K562 (cell line): Measurements from ENCODE around the gene ZNF480. TPM values are rescaled to one million over a fixed set of nuclear protein-coding genes. Genes with fewer than 3 reads are reported as not detected.

Experiments
- ATAC-seq: fragments of 200-7000 bp; cut with Tn5 transposase; 3 replicates; pipeline ENCODE4 v1.9.1; 2020; ENCODE audit warnings: moderate library complexity
- BruUV-seq: library from RNA; stranded (reverse); fragments of 400-500 nt; replicated peaks from 2 replicates; lab custom pipeline; 2021; lab: Mats Ljungman, UMichigan
- CTCF ChIA-PET: fragments of 300-600 bp; formaldehyde crosslinking; extraction: SDS; loops from one replicate; lab custom pipeline; 2021; ENCODE audit warnings: low intra/inter-chr PET ratio; lab: Yijun Ruan, JAX
- POLR2A ChIA-PET: fragments of 300-600, 350-650 bp; sonication (Branson Sonifier 250); formaldehyde crosslinking; extraction: SDS; loops from one replicate; lab custom pipeline; 2021; ENCODE audit warnings: antibody characterized with exemption, inconsistent platforms; lab: Yijun Ruan, JAX
- DNase-seq, 4 experiments: peaks; one replicate each; pipeline versions ENCODE4 v3.0.0 to v3.0.0-alpha.2; 2011 to 2018; ENCODE audit warnings: low spot score in 3 of 4, mixed read lengths in 3 of 4; ENCODE audit errors: extremely low read depth in 1 of 4
- FAIRE-seq: peaks from 2 replicates; lab custom pipeline; 2011; peaks lifted over from hg19 to GRCh38; lab: Jason Lieb, UNC
- H2AFZ ChIP-seq: 2 replicates; pipeline ENCODE4 v1.6.0; 2011; ENCODE audit warnings: low read depth, low read length, control low read depth, inconsistent platforms
- H3K27ac ChIP-seq: fragments of 200-600 bp; 3 replicates; pipeline ENCODE4 v1.8.0; 2011; ENCODE audit warnings: low read depth, mild to moderate bottlenecking, control low read depth, inconsistent platforms, low read length, moderate library complexity, mixed read lengths; ENCODE audit errors: extremely low read depth
- H3K27me3 ChIP-seq, 2 experiments: fragments of 300-600 bp in 1 of 2; 2 replicates in 1 of 2; 3 replicates in 1 of 2; pipeline versions ENCODE4 v1.6.0 to v1.8.0; 2011; ENCODE audit warnings: inconsistent platforms in 2 of 2, low read length in 2 of 2, mild to moderate bottlenecking in 1 of 2, mixed read lengths in 1 of 2, moderate library complexity in 1 of 2; ENCODE audit not compliant: control insufficient read depth in 2 of 2, insufficient read depth in 2 of 2
- H3K36me3 ChIP-seq: fragments of 300-600 bp; 3 replicates; pipeline ENCODE4 v1.8.0; 2011; ENCODE audit warnings: mild to moderate bottlenecking, low read length, inconsistent platforms; ENCODE audit not compliant: control insufficient read depth, insufficient read depth
- H3K4me1 ChIP-seq, 2 experiments: fragments of 200-600 bp in 1 of 2; replicated peaks in 1 of 2; 2 replicates in 1 of 2; 3 replicates in 1 of 2; pipeline versions ENCODE4 v1.5.1 to v1.8.0; 2011; ENCODE audit warnings: inconsistent platforms in 2 of 2, low read length in 2 of 2, mild to moderate bottlenecking in 1 of 2, mixed read lengths in 1 of 2, moderate library complexity in 1 of 2; ENCODE audit not compliant: control insufficient read depth in 2 of 2, insufficient read depth in 2 of 2
- H3K4me2 ChIP-seq: 2 replicates; pipeline ENCODE4 v1.6.1; 2011; ENCODE audit warnings: low read length, control low read depth, inconsistent platforms, mixed read lengths; ENCODE audit not compliant: insufficient read depth
- H3K4me3 ChIP-seq: fragments of 200-600 bp; sonication (generic), shearing (Covaris generic); 2 replicates; pipeline ENCODE4 v1.5.1; 2016; ENCODE audit warnings: control low read depth, inconsistent platforms
- H3K79me2 ChIP-seq: fragments of 200-600 bp; 3 replicates; pipeline ENCODE4 v1.8.0; 2011; ENCODE audit warnings: low read length, inconsistent platforms; ENCODE audit not compliant: control insufficient read depth, insufficient read depth
- H3K9ac ChIP-seq, 2 experiments: 2 replicates each; pipeline versions ENCODE4 v1.6.0 to v1.6.1; 2011; ENCODE audit warnings: low read depth in 2 of 2, low read length in 2 of 2, control low read depth in 1 of 2, inconsistent platforms in 1 of 2, mild to moderate bottlenecking in 1 of 2, mixed read lengths in 1 of 2; ENCODE audit not compliant: insufficient read depth in 1 of 2
- H3K9me1 ChIP-seq: one replicate; pipeline ENCODE4 v1.6.0; 2011; ENCODE audit warnings: inconsistent platforms, mild to moderate bottlenecking, low read length, moderate library complexity; ENCODE audit not compliant: control insufficient read depth, insufficient read depth
- H3K9me3 ChIP-seq: replicated peaks from 2 replicates; pipeline ENCODE4 v1.5.1; 2011; ENCODE audit warnings: low read depth, low read length, inconsistent platforms; ENCODE audit not compliant: control insufficient read depth, insufficient read depth
- H4K20me1 ChIP-seq: replicated peaks from 2 replicates; pipeline ENCODE4 v1.6.1; 2011; ENCODE audit warnings: low read length, inconsistent platforms, mixed read lengths; ENCODE audit not compliant: control insufficient read depth, insufficient read depth
- CXXC5 ChIP-seq: fragments of 250-450 bp; sonication (Bioruptor Pico); IDR thresholded peaks from 2 replicates; pipeline ENCODE4 v1.8.0; 2022; ENCODE audit warnings: inconsistent platforms, mild to moderate bottlenecking, moderate library complexity
- DACH1 ChIP-seq: fragments of 450-650 bp; IDR thresholded peaks from 2 replicates; pipeline ENCODE4 v1.6.1; 2018; ENCODE audit not compliant: partially characterized antibody
- HINFP ChIP-seq: fragments of 450-650 bp; conservative IDR thresholded peaks from 2 replicates; pipeline ENCODE4 v1.6.1; 2016; ENCODE audit warnings: missing genetic modification characterization, low read depth, mild to moderate bottlenecking, control low read depth, missing compliant biosample characterization
- JUND ChIP-seq, 2 experiments: IDR thresholded peaks; 2 replicates in 1 of 2; 3 replicates in 1 of 2; pipeline ENCODE4 v1.6.1; 2011; ENCODE audit warnings: borderline replicate concordance in 2 of 2, low read depth in 2 of 2, low read length in 2 of 2, improper control_type of control experiment in 1 of 2, missing biosample characterization in 1 of 2, missing genetic modification characterization in 1 of 2, missing genetic modification reagents in 1 of 2
- NBN ChIP-seq: fragments of 450-650 bp; IDR thresholded peaks from 2 replicates; pipeline ENCODE4 v1.6.1; 2016; ENCODE audit warnings: low read depth, mild to moderate bottlenecking
- NCOA2 ChIP-seq, 2 experiments: fragments of 450-650 bp; IDR thresholded peaks; 2 replicates each; pipeline ENCODE4 v1.6.1; 2018; ENCODE audit warnings: mild to moderate bottlenecking in 2 of 2, moderate library complexity in 1 of 2; ENCODE audit not compliant: partially characterized antibody in 2 of 2
- RBM22 ChIP-seq: fragments of 200-400 bp; formaldehyde crosslinking; IDR thresholded peaks from 2 replicates; pipeline ENCODE4 v1.6.1; 2018; ENCODE audit warnings: low read length, low read depth; ENCODE audit not compliant: poor library complexity, severe bottlenecking
- RUNX1 ChIP-seq: sonication (generic); IDR thresholded peaks from 2 replicates; pipeline ENCODE4 v1.6.1; 2016; ENCODE audit warnings: antibody characterized with exemption, low read depth
- SIN3A ChIP-seq, 2 experiments: fragments of 150-350 bp in 1 of 2; IDR thresholded peaks; 2 replicates each; pipeline ENCODE4 v1.6.1; 2011 to 2016; ENCODE audit warnings: borderline replicate concordance in 2 of 2, low read depth in 2 of 2, low read length in 2 of 2, mild to moderate bottlenecking in 2 of 2, moderate library complexity in 2 of 2; ENCODE audit not compliant: control insufficient read depth in 1 of 2
- TFAP4 ChIP-seq: sonication (generic); formaldehyde crosslinking; IDR thresholded peaks from 2 replicates; pipeline ENCODE4 v1.8.0; 2022; ENCODE audit warnings: missing genetic modification reagents, mild to moderate bottlenecking, moderate library complexity, borderline replicate concordance
- TSC22D4 ChIP-seq: fragments of 450-650 bp; IDR thresholded peaks from 2 replicates; pipeline ENCODE4 v1.6.1; 2016; ENCODE audit warnings: missing genetic modification characterization, missing biosample characterization, control low read depth
- YBX1 ChIP-seq: fragments of 450-650 bp; IDR thresholded peaks from 2 replicates; pipeline ENCODE4 v1.7.1; 2016; ENCODE audit warnings: mild to moderate bottlenecking
- WGBS: fragments of 100-300 bp; shearing (Covaris generic); methylation state at CpG from one replicate; pipeline ENCODE4 v1.1.6; 2016; ENCODE audit warnings: low coverage, mixed read lengths; ENCODE audit not compliant: insufficient coverage; ENCODE audit errors: missing lambda C conversion rate; 5-methylcytosine and 5-hydroxymethylcytosine counted together
- in situ Hi-C: fragments of 300-500 bp; cut with MboI; formaldehyde crosslinking; loops from 4 replicates; pipeline ENCODE4 v1.15.0; 2018; ENCODE audit warnings: inconsistent platforms, mixed read lengths
- intact Hi-C: fragments of 100-400 bp; cut with micrococcal nuclease; formaldehyde crosslinking; loops from 2 replicates; pipeline ENCODE4 v1.14.2; 2022
- polyA plus RNA-seq, 8 experiments: library from polyadenylated mRNA; depleted of rRNA in 4 of 8; stranded (reverse) in 5 of 8; unstranded in 3 of 8; fragments of >200 nt; fragmentation: Nextera tagmentation in 2 of 8; fragmentation: Illumina TruSeq in 1 of 8; extraction: Ambion mirVana in 2 of 8; extraction: Trizol in 1 of 8; gene quantifications; 2 replicates each; pipeline versions ENCODE4 v1.2.1 to v1.2.3, GENCODE V29; 2011 to 2014; ENCODE audit warnings: inconsistent platforms in 1 of 8, missing spikeins in 1 of 8
- total RNA-seq, 7 experiments: library from RNA; depleted of rRNA in 6 of 7; stranded (reverse); fragments of >200 nt in 6 of 7; fragmentation: Illumina TruSeq in 2 of 7; extraction: Trizol in 2 of 7; gene quantifications; 2 replicates each; pipeline versions ENCODE4 v1.2.1 to v1.2.3, GENCODE V29; 2011 to 2021; ENCODE audit warnings: low replicate concordance in 1 of 7
- TF ChIP-seq, protein P1 (sequence below), 2 experiments: fragments of 200-800 bp in 1 of 2; sonication (Bioruptor generic) in 1 of 2; sonication (generic) in 1 of 2; formaldehyde crosslinking in 1 of 2; IDR thresholded peaks in 1 of 2; conservative IDR thresholded peaks in 1 of 2; 2 replicates each; pipeline versions ENCODE4 v1.5.0 to v1.6.1; 2016 to 2020; ENCODE audit warnings: missing compliant biosample characterization in 1 of 2, missing genetic modification characterization in 1 of 2, missing genetic modification reagents in 1 of 2

Gene ZNF480
- total and polyA plus RNA-seq, 9 of the 15 experiments (the other 6 are each of a cell fraction or from before 2014, with no cell fraction given), result 10.4 to 31.1 (median 22.3) TPM

DNA sequence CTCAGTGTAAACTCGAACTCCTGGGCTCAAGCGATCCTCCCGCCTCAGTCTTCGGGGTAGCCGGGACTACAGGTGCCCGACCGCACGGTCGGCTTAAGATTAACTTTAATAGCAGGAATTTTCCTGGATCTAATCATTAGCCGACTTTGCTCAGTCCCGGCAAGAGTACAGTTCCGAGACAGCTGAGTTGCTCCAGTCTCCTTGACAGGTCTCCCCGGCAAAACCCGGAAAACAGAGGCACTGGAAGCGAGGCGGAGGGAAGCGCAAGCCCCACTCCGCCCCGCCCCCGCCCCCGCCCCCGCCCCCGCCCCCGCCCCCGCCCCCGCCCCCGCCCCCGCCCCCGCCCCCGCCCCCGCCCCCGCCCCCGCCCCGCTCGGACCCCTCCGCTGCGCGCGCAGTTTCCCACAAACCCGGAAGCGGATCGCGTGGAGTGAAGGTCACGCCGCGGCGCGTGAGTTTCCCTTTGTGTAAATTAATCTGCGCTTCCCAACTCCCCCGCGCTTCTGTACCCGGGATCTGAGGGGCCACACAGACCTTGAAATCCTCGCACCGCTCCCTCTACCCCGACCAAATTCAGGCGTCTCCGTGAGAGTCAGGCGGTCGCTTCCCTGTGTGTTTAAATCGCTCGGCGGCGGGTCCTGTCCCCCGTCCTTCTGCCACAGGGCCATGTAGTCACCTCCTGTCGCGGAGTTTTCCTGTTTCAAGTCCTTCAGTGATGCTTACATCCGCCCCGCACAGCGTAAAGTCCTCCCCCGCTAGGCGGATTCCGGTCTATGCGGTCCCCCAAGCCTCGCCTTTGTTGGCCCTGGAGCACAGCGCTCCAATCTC lies at the start of gene ZNF480 (continued):
- TF ChIP-seq TFAP4 (CRISPR knock-in tag) (peak; percentile 38; the same call in 1 of the 2 replicates), CXXC5 (peak; percentile 41), JUND (IDR thresholded peaks at IDR 0.05; ENCODE audit: borderline replicate concordance, low read depth, low read length) (peak; percentile 4; the same call in 1 of the 2 replicates), JUND (tag; IDR thresholded peaks at IDR 0.05; ENCODE audit: borderline replicate concordance, low read depth, low read length) (no peak), SIN3A (IDR thresholded peaks at IDR 0.05; ENCODE audit: borderline replicate concordance in 2 of 2, control insufficient read depth in 1 of 2, low read depth in 2 of 2, low read length in 2 of 2) (peak in 1 of 2 experiments; percentile 25; a peak in 1 of 4 replicates), DACH1 (no peak)
- TF ChIP-seq, all 486 proteins: peak for 61

- Histone ChIP-seq H3K4me2 (no peak overlapping the region), H3K9ac (no peak overlapping the region), H3K9me1 (no peaks in the 10 kb centered on the region), H3K9me3 (no peaks in the 10 kb centered on the region; the same call in 1 of the 2 replicates), H2AFZ (no peak overlapping the region), H3K36me3 (no peaks in the 10 kb centered on the region), H3K27ac (no peak overlapping the region), H3K79me2 (no peaks in the 10 kb centered on the region), H3K27me3 (no peaks in the 10 kb centered on the region), H3K4me3 (no peak overlapping the region), H4K20me1 (no peaks in the 10 kb centered on the region), H3K4me1 (no peaks in the 10 kb centered on the region)
- DNase-seq (peak in 2 of 4 experiments; percentile 36 to 56), FAIRE-seq (peak; percentile 57), ATAC-seq (peak; percentile 75; the same call in 2 of the 3 replicates)
- intact Hi-C loops (loop anchor here (2.0 to 10.0 kb wide), 2 partner anchors 217 to 501 kb away; no protein-coding TSS in a partner anchor), in situ Hi-C loops (no loop called here)
- ChIA-PET POLR2A (no interaction called here), CTCF (no interaction called here)
- 2% methylated on average over 6 of the region's 6 CpGs for WGBS
- no TSS peak for BruUV-seq
- TF ChIP-seq NBN (no peak), TSC22D4 (no peak), NCOA2 (IDR thresholded peaks at IDR 0.05; ENCODE audit: partially characterized antibody in 2 of 2) (no peak), HINFP (no peak), RUNX1 (no peak), RBM22 (no peak), YBX1 (no peak)
- TF ChIP-seq, protein P1, sequence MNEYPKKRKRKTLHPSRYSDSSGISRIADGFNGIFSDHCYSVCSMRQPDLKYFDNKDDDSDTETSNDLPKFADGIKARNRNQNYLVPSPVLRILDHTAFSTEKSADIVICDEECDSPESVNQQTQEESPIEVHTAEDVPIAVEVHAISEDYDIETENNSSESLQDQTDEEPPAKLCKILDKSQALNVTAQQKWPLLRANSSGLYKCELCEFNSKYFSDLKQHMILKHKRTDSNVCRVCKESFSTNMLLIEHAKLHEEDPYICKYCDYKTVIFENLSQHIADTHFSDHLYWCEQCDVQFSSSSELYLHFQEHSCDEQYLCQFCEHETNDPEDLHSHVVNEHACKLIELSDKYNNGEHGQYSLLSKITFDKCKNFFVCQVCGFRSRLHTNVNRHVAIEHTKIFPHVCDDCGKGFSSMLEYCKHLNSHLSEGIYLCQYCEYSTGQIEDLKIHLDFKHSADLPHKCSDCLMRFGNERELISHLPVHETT (CRISPR knock-in tag; conservative IDR thresholded peaks at IDR 0.05 in 1 of 2, IDR thresholded peaks at IDR 0.05 in 1 of 2), result no peak
Measured at GRCh38 chr19:52248241-52248640, 48.7 kb upstream of the ZNF480 start.
